ENCODE data around the gene SLC46A3. TPM values are rescaled to one million over a fixed set of nuclear protein-coding genes. Genes with fewer than 3 reads are reported as not detected.

The SLC46A3 gene
- total and polyA plus RNA-seq, 2 of the 13 experiments (the other 11 are each of a cell fraction or from before 2014, with no cell fraction given) = not detected

DNA sequence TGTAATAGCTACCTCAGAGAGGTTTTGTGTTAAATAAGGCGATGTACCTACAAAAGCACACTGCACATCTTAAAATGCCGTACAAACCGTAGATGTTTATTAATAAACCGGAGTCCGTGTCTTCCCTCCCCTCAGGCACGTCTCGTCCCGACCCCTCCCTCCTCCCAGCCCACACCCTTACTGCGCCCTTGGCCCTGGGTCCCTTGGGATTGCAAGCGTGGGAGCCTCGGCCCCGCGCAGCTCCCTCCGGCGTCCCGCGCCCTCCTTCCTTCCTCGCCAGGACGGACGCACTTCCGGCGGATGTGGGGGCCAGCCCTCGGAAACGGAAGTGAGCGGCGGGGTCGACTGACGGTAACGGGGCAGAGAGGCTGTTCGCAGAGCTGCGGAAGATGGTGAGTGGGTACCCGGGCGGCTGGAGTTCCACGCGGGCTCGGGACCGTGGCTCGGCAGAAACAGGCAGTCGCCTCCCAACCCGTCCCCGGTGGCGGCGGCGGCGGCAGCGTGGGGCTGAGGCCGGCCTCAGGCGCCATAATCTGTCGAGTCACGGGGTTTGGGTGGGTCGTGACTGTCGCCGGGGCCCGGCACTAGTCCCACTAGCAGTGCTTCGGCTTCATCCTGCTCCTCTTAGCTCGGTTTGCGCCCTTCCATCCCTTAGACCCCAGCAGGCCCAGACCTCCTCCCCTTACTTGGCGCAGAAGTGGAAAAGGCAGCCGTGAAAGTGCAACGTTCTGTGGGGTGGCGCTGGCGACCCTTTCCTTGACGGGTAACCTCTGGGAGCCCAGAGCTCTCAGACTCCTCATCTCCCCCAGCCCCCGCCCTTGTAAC is 59.8 kb downstream of the SLC46A3 start, which contains the start of gene POMP (continued):
- TF ChIP-seq, protein P1, sequence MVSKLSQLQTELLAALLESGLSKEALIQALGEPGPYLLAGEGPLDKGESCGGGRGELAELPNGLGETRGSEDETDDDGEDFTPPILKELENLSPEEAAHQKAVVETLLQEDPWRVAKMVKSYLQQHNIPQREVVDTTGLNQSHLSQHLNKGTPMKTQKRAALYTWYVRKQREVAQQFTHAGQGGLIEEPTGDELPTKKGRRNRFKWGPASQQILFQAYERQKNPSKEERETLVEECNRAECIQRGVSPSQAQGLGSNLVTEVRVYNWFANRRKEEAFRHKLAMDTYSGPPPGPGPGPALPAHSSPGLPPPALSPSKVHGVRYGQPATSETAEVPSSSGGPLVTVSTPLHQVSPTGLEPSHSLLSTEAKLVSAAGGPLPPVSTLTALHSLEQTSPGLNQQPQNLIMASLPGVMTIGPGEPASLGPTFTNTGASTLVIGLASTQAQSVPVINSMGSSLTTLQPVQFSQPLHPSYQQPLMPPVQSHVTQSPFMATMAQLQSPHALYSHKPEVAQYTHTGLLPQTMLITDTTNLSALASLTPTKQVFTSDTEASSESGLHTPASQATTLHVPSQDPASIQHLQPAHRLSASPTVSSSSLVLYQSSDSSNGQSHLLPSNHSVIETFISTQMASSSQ (IDR thresholded peaks at IDR 0.05; ENCODE audit: low read depth) = no peak
- TF ChIP-seq, protein P1 (CRISPR knock-in tag; IDR thresholded peaks at IDR 0.05; ENCODE audit: borderline replicate concordance) = peak; percentile 53; the same call in 1 of the 2 replicates
- no peak for TF ChIP-seq NCOR1 (IDR thresholded peaks at IDR 0.05; ENCODE audit: borderline replicate concordance, low read length)
- no peak; the same call in 1 of the 2 replicates for TF ChIP-seq NFKBIZ (CRISPR knock-in tag; IDR thresholded peaks at IDR 0.05)
- TF ChIP-seq ZNF235 (CRISPR knock-in tag; IDR thresholded peaks at IDR 0.05; ENCODE audit: borderline replicate concordance) = no peak; the same call in 1 of the 2 replicates
- TF ChIP-seq LCORL (IDR thresholded peaks at IDR 0.05) = no peak
- TF ChIP-seq LCORL (CRISPR knock-in tag; IDR thresholded peaks at IDR 0.05) = peak; percentile 54; the same call in 1 of the 2 replicates
- TF ChIP-seq, protein P2, sequence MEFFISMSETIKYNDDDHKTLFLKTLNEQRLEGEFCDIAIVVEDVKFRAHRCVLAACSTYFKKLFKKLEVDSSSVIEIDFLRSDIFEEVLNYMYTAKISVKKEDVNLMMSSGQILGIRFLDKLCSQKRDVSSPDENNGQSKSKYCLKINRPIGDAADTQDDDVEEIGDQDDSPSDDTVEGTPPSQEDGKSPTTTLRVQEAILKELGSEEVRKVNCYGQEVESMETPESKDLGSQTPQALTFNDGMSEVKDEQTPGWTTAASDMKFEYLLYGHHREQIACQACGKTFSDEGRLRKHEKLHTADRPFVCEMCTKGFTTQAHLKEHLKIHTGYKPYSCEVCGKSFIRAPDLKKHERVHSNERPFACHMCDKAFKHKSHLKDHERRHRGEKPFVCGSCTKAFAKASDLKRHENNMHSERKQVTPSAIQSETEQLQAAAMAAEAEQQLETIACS (CRISPR knock-in tag; IDR thresholded peaks at IDR 0.05) = no peak
- no peak for TF ChIP-seq HNRNPUL1 (IDR thresholded peaks at IDR 0.05; ENCODE audit: low read depth, low read length)
- peak; percentile 94 for TF ChIP-seq CBX1 (IDR thresholded peaks at IDR 0.05; ENCODE audit: low read depth)
- peak; percentile 91 for TF ChIP-seq ZNF670 (CRISPR knock-in tag; IDR thresholded peaks at IDR 0.05; ENCODE audit: borderline replicate concordance)
- TF ChIP-seq XBP1 (CRISPR knock-in tag; IDR thresholded peaks at IDR 0.05) = no peak
- no peak for TF ChIP-seq TBP (CRISPR knock-in tag; IDR thresholded peaks at IDR 0.05)
- peak; percentile 84 for TF ChIP-seq AGO2 (optimal IDR thresholded peaks at IDR 0.05; ENCODE audit: low read depth, low read length)
- no peak for TF ChIP-seq ZNF367 (CRISPR knock-in tag; IDR thresholded peaks at IDR 0.05; ENCODE audit: borderline replicate concordance)
- TF ChIP-seq HOXD1 (CRISPR knock-in tag; IDR thresholded peaks at IDR 0.05) = 0 out of 2 replicates have a peak, but pooled peaks have one; percentile 67
- TF ChIP-seq RELA (CRISPR knock-in tag; IDR thresholded peaks at IDR 0.05) = no peak
- TF ChIP-seq, protein P3, sequence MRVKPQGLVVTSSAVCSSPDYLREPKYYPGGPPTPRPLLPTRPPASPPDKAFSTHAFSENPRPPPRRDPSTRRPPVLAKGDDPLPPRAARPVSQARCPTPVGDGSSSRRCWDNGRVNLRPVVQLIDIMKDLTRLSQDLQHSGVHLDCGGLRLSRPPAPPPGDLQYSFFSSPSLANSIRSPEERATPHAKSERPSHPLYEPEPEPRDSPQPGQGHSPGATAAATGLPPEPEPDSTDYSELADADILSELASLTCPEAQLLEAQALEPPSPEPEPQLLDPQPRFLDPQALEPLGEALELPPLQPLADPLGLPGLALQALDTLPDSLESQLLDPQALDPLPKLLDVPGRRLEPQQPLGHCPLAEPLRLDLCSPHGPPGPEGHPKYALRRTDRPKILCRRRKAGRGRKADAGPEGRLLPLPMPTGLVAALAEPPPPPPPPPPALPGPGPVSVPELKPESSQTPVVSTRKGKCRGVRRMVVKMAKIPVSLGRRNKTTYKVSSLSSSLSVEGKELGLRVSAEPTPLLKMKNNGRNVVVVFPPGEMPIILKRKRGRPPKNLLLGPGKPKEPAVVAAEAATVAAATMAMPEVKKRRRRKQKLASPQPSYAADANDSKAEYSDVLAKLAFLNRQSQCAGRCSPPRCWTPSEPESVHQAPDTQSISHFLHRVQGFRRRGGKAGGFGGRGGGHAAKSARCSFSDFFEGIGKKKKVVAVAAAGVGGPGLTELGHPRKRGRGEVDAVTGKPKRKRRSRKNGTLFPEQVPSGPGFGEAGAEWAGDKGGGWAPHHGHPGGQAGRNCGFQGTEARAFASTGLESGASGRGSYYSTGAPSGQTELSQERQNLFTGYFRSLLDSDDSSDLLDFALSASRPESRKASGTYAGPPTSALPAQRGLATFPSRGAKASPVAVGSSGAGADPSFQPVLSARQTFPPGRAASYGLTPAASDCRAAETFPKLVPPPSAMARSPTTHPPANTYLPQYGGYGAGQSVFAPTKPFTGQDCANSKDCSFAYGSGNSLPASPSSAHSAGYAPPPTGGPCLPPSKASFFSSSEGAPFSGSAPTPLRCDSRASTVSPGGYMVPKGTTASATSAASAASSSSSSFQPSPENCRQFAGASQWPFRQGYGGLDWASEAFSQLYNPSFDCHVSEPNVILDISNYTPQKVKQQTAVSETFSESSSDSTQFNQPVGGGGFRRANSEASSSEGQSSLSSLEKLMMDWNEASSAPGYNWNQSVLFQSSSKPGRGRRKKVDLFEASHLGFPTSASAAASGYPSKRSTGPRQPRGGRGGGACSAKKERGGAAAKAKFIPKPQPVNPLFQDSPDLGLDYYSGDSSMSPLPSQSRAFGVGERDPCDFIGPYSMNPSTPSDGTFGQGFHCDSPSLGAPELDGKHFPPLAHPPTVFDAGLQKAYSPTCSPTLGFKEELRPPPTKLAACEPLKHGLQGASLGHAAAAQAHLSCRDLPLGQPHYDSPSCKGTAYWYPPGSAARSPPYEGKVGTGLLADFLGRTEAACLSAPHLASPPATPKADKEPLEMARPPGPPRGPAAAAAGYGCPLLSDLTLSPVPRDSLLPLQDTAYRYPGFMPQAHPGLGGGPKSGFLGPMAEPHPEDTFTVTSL (CRISPR knock-in tag; IDR thresholded peaks at IDR 0.05; ENCODE audit: borderline replicate concordance) = peak; percentile 43; the same call in 1 of the 2 replicates
- TF ChIP-seq GATAD2A (CRISPR knock-in tag; IDR thresholded peaks at IDR 0.05) = peak; percentile 70
- TF ChIP-seq REXO4 (CRISPR knock-in tag; IDR thresholded peaks at IDR 0.05; ENCODE audit: borderline replicate concordance) = no peak
